K562 (cell line): ENCODE results near the gene KLHDC10. TPM values are rescaled to one million over a fixed set of nuclear protein-coding genes. Genes with fewer than 3 reads are reported as not detected.

Experiments used
- BRCA1 ChIP-seq, 2 experiments: fragments of 450-650 bp in 1 of 2; sonication (generic) in 1 of 2; formaldehyde crosslinking in 1 of 2; IDR thresholded peaks; 2 replicates each; pipeline versions ENCODE4 v1.5.0 to v1.6.1; 2017 to 2020; ENCODE audit warnings: mild to moderate bottlenecking in 1 of 2, missing genetic modification reagents in 1 of 2
- FIP1L1 ChIP-seq: fragments of 200-400 bp; formaldehyde crosslinking; IDR thresholded peaks from 2 replicates; pipeline ENCODE4 v1.6.1; 2018; ENCODE audit warnings: mild to moderate bottlenecking, low read depth, low read length; ENCODE audit not compliant: poor library complexity, severe bottlenecking
- FOXJ2 ChIP-seq: fragments of 200-800 bp; sonication (Bioruptor generic); IDR thresholded peaks from 2 replicates; pipeline ENCODE4 v1.6.1; 2016; ENCODE audit warnings: missing genetic modification characterization, missing compliant biosample characterization
- GABPA ChIP-seq: fragments of 200-800 bp; sonication (Bioruptor generic); conservative IDR thresholded peaks from 2 replicates; pipeline ENCODE4 v1.6.1; 2016; ENCODE audit warnings: low read depth, missing genetic modification characterization, missing compliant biosample characterization
- GTF2F1 ChIP-seq: IDR thresholded peaks from 2 replicates; pipeline ENCODE4 v1.6.1; 2011; ENCODE audit warnings: low read depth, low read length, improper control_type of control experiment
- ILK ChIP-seq: fragments of 450-650 bp; IDR thresholded peaks from 2 replicates; pipeline ENCODE4 v1.6.1; 2016; ENCODE audit warnings: missing genetic modification characterization, low read depth, mild to moderate bottlenecking, missing compliant biosample characterization, moderate library complexity, borderline replicate concordance
- JUNB ChIP-seq: fragments of 450-650 bp; formaldehyde crosslinking; conservative IDR thresholded peaks from 2 replicates; pipeline ENCODE4 v1.4.0; 2020; ENCODE audit warnings: mild to moderate bottlenecking
- MAZ ChIP-seq, 2 experiments: fragments of 450-650 bp in 1 of 2; sonication (generic) in 1 of 2; formaldehyde crosslinking; IDR thresholded peaks in 1 of 2; conservative IDR thresholded peaks in 1 of 2; 2 replicates each; pipeline versions ENCODE4 v1.4.0 to v1.5.0; 2020; ENCODE audit warnings: mild to moderate bottlenecking in 1 of 2, missing genetic modification reagents in 1 of 2
- MEF2D ChIP-seq: conservative IDR thresholded peaks from 2 replicates; pipeline ENCODE4 v1.6.1; 2016; ENCODE audit warnings: low read depth, missing genetic modification characterization, missing compliant biosample characterization
- POLR3G ChIP-seq: IDR thresholded peaks from 2 replicates; pipeline ENCODE4 v1.6.1; 2011; ENCODE audit not compliant: insufficient read length, insufficient replicate concordance; ENCODE audit errors: extremely low read depth
- RAD21 ChIP-seq, 2 experiments: fragments of 250-450 bp in 1 of 2; fragments of 450-650 bp in 1 of 2; sonication (Bioruptor Pico) in 1 of 2; formaldehyde crosslinking in 1 of 2; IDR thresholded peaks in 1 of 2; conservative IDR thresholded peaks in 1 of 2; 2 replicates each; pipeline versions ENCODE4 v1.4.0 to v1.8.0; 2020 to 2022; ENCODE audit warnings: mild to moderate bottlenecking in 2 of 2, moderate library complexity in 1 of 2
- SIN3A ChIP-seq, 2 experiments: fragments of 150-350 bp in 1 of 2; IDR thresholded peaks; 2 replicates each; pipeline ENCODE4 v1.6.1; 2011 to 2016; ENCODE audit warnings: borderline replicate concordance in 2 of 2, low read depth in 2 of 2, low read length in 2 of 2, mild to moderate bottlenecking in 2 of 2, moderate library complexity in 2 of 2; ENCODE audit not compliant: control insufficient read depth in 1 of 2
- ZNF217 ChIP-seq: sonication (generic); formaldehyde crosslinking; IDR thresholded peaks from 2 replicates; pipeline ENCODE4 v1.8.0; 2022; ENCODE audit warnings: mild to moderate bottlenecking, missing genetic modification reagents
- ZNF644 ChIP-seq: fragments of 200-800 bp; sonication (Bioruptor generic); IDR thresholded peaks from 2 replicates; pipeline ENCODE4 v1.6.1; 2016; ENCODE audit warnings: low read depth, missing genetic modification characterization, missing compliant biosample characterization
- ZNF764 ChIP-seq: fragments of 250-450 bp; sonication (Bioruptor Pico); IDR thresholded peaks from 2 replicates; pipeline ENCODE4 v1.4.0; 2020; ENCODE audit warnings: low read depth, mild to moderate bottlenecking, moderate library complexity
- ZNF766 ChIP-seq: fragments of 200-800 bp; sonication (Bioruptor generic); conservative IDR thresholded peaks from 2 replicates; pipeline ENCODE4 v1.6.1; 2016; ENCODE audit warnings: missing genetic modification characterization, missing compliant biosample characterization
- polyA plus RNA-seq, 8 experiments: library from polyadenylated mRNA; depleted of rRNA in 4 of 8; stranded (reverse) in 5 of 8; unstranded in 3 of 8; fragments of >200 nt; fragmentation: Nextera tagmentation in 2 of 8; fragmentation: Illumina TruSeq in 1 of 8; extraction: Ambion mirVana in 2 of 8; extraction: Trizol in 1 of 8; gene quantifications; 2 replicates each; pipeline versions ENCODE4 v1.2.1 to v1.2.3, GENCODE V29; 2011 to 2014; ENCODE audit warnings: inconsistent platforms in 1 of 8, missing spikeins in 1 of 8
- total RNA-seq, 7 experiments: library from RNA; depleted of rRNA in 6 of 7; stranded (reverse); fragments of >200 nt in 6 of 7; fragmentation: Illumina TruSeq in 2 of 7; extraction: Trizol in 2 of 7; gene quantifications; 2 replicates each; pipeline versions ENCODE4 v1.2.1 to v1.2.3, GENCODE V29; 2011 to 2021; ENCODE audit warnings: low replicate concordance in 1 of 7
- TF ChIP-seq, protein P1 (sequence below): fragments of 250-450 bp; sonication (Bioruptor Pico); IDR thresholded peaks from 2 replicates; pipeline ENCODE4 v1.4.0; 2020; ENCODE audit warnings: mild to moderate bottlenecking, moderate library complexity
- TF ChIP-seq, protein P2 (sequence below): IDR thresholded peaks from 3 replicates; pipeline ENCODE4 v1.6.1; 2011; ENCODE audit warnings: borderline replicate concordance, mild to moderate bottlenecking; ENCODE audit not compliant: insufficient read length, insufficient read depth
- TF ChIP-seq, protein P3 (sequence below): sonication (generic); formaldehyde crosslinking; IDR thresholded peaks from 2 replicates; pipeline ENCODE4 v1.8.0; 2022; ENCODE audit warnings: missing genetic modification reagents, mild to moderate bottlenecking, borderline replicate concordance
- TF ChIP-seq, protein P4 (sequence below): fragments of 250-450 bp; sonication (Bioruptor Pico); IDR thresholded peaks from 2 replicates; pipeline ENCODE4 v1.8.0; 2021; ENCODE audit warnings: moderate library complexity, mild to moderate bottlenecking, inconsistent platforms

The KLHDC10 gene
- total and polyA plus RNA-seq, 9 of the 15 experiments (the other 6 are each of a cell fraction or from before 2014, with no cell fraction given): 9.8 to 80.5 (median 31.4) TPM

DNA sequence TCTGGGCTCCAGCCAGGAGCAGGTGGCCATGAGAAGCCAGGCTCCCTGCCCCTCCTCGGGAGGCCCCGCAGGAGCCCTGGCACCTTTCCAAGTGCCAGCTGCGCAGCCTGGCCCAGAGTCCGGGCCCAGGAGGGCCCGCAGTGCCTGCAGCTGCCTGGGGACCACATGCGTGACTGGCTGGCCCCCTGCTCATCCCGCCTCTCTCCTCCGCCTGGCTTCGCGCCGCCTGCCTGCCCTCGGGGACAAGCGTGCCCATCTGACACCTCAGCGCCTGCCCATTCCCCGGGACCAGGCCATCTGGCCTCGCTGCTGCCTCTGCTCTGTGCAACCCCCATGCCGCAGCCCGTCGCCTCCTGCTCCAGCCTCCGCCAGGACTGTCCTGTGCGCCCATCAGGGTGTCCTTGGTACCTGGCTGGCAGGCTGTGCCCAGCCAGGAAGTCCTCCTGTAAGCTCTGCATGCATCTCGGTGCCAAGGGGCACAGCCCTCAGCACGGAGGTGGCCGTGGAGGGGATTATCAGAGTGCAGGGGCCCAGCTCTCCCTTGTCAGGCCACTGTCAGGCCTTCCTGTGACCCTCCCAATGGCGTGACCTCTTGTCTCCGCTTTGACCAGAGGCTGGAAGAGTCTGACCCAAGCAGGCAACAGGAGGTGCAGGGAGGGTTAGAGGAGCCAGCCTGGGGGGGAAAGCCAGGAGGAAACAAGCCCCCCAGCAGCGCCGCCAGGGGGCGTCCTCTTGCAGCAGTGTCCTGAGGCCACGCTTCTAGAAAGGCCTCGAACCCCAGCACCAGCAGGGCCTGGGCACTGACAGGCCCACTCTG is 84.4 kb downstream of the KLHDC10 start (continued):
- TF ChIP-seq ILK (tag) (no peak), FOXJ2 (no peak), RAD21 (CRISPR knock-in tag; conservative IDR thresholded peaks at IDR 0.05 in 1 of 2, IDR thresholded peaks at IDR 0.05 in 1 of 2) (peak in 1 of 2 experiments; percentile 55; a peak in 2 of 4 replicates), BRCA1 (IDR thresholded peaks at IDR 0.05) (no peak), BRCA1 (CRISPR knock-in tag; IDR thresholded peaks at IDR 0.05) (no peak), GABPA (no peak), ZNF217 (CRISPR knock-in tag) (no peak), ZNF766 (CRISPR knock-in tag) (no peak), SIN3A (IDR thresholded peaks at IDR 0.05; ENCODE audit: borderline replicate concordance in 2 of 2, control insufficient read depth in 1 of 2, low read depth in 2 of 2, low read length in 2 of 2) (no peak), ZNF644 (tag) (no peak), FIP1L1 (peak; percentile 56), JUNB (no peak), ZNF764 (CRISPR knock-in tag) (no peak), POLR3G (no peak), MEF2D (tag) (no peak), MAZ (CRISPR knock-in tag; conservative IDR thresholded peaks at IDR 0.05 in 1 of 2, IDR thresholded peaks at IDR 0.05 in 1 of 2) (0 out of 4 replicates have a peak, but pooled peaks of 1 of the 2 experiments have one; percentile 11), GTF2F1 (no peak)
- TF ChIP-seq, protein P1, sequence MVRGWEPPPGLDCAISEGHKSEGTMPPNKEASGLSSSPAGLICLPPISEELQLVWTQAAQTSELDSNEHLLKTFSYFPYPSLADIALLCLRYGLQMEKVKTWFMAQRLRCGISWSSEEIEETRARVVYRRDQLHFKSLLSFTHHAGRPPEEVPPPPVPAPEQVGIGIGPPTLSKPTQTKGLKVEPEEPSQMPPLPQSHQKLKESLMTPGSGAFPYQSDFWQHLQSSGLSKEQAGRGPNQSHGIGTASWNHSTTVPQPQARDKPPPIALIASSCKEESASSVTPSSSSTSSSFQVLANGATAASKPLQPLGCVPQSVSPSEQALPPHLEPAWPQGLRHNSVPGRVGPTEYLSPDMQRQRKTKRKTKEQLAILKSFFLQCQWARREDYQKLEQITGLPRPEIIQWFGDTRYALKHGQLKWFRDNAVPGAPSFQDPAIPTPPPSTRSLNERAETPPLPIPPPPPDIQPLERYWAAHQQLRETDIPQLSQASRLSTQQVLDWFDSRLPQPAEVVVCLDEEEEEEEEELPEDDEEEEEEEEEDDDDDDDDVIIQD (CRISPR knock-in tag): no peak
- TF ChIP-seq, protein P2, sequence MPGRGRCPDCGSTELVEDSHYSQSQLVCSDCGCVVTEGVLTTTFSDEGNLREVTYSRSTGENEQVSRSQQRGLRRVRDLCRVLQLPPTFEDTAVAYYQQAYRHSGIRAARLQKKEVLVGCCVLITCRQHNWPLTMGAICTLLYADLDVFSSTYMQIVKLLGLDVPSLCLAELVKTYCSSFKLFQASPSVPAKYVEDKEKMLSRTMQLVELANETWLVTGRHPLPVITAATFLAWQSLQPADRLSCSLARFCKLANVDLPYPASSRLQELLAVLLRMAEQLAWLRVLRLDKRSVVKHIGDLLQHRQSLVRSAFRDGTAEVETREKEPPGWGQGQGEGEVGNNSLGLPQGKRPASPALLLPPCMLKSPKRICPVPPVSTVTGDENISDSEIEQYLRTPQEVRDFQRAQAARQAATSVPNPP: no peak
- TF ChIP-seq, protein P3, sequence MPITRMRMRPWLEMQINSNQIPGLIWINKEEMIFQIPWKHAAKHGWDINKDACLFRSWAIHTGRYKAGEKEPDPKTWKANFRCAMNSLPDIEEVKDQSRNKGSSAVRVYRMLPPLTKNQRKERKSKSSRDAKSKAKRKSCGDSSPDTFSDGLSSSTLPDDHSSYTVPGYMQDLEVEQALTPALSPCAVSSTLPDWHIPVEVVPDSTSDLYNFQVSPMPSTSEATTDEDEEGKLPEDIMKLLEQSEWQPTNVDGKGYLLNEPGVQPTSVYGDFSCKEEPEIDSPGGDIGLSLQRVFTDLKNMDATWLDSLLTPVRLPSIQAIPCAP: no peak
- TF ChIP-seq, protein P4, sequence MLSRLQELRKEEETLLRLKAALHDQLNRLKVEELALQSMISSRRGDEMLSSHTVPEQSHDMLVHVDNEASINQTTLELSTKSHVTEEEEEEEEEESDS (CRISPR knock-in tag): no peak
